ENCODE results near the gene TIE1. TPM values are rescaled to one million over a fixed set of nuclear protein-coding genes. Genes with fewer than 3 reads are reported as not detected.

TIE1 gene
- total and polyA plus RNA-seq, 2 of the 13 experiments (the other 11 are each of a cell fraction or from before 2014, with no cell fraction given), result 0.58 to 0.84 TPM

GRCh38 chr1:43372172-43372571 lies 71.4 kb downstream of the TIE1 start:
- FAIRE-seq, result no peak
- Histone ChIP-seq H3K4me2 (ENCODE audit: low read depth, low read length) (no peak overlapping the region), H3K27me3 (ENCODE audit: control insufficient read depth in 1 of 2, insufficient read depth in 2 of 2, low read length in 2 of 2) (no peaks in the 10 kb centered on the region), H3K9me3 (ENCODE audit: low read length) (no peaks in the 10 kb centered on the region), H3K4me3 (replicated peaks in 1 of 3; ENCODE audit: insufficient read depth in 1 of 3, low read depth in 2 of 3, low read length in 3 of 3) (no peak overlapping the region), H2AFZ (ENCODE audit: low read length) (no peak overlapping the region), H3K9ac (ENCODE audit: insufficient read depth, low read depth, low read length) (no peak overlapping the region), H3K79me2 (ENCODE audit: insufficient read depth, low read length) (peaks cover 6% of the 10 kb centered on the region), H4K20me1 (ENCODE audit: insufficient read depth, low read length) (no peaks in the 10 kb centered on the region), H3K4me1 (ENCODE audit: insufficient read depth, low read length) (peaks cover 11% of the 10 kb centered on the region; the same call in 1 of the 2 replicates), H3K36me3 (replicated peaks in 1 of 2; ENCODE audit: control insufficient read depth in 1 of 2, insufficient read depth in 2 of 2, low read length in 2 of 2) (no peaks in the 10 kb centered on the region), H3K27ac (ENCODE audit: extremely low read length, insufficient read depth, low read length) (no peak overlapping the region)
- TF ChIP-seq CBX2 (IDR thresholded peaks at IDR 0.05; ENCODE audit: low read depth, low read length) (no peak), CBX2 (CRISPR knock-in tag; IDR thresholded peaks at IDR 0.05; ENCODE audit: low read depth) (no peak), FOSL1 (CRISPR knock-in tag; IDR thresholded peaks at IDR 0.05; ENCODE audit: borderline replicate concordance) (no peak), ZFP82 (CRISPR knock-in tag; IDR thresholded peaks at IDR 0.05; ENCODE audit: borderline replicate concordance) (no peak)
- intact Hi-C loops (cut with micrococcal nuclease; ENCODE audit: unreplicated experiment), result no loop called here
- no TSS peak for BruUV-seq (replicated peaks)
- ChIA-PET POLR2A (no interaction called here), CTCF (ENCODE audit: low intra/inter-chr PET ratio, low total read pairs) (no interaction called here)
- 95% methylated on average over 5 of the region's 5 CpGs for WGBS (ENCODE audit: low lambda C conversion rate)
- DNase-seq (ENCODE audit: low spot score), result no peak
- in situ Hi-C loops (cut with HindIII; ENCODE audit: extremely low pct_ligation_motif_present, low pct_unique_long_range_greater_than_20kb), result no loop called here
- ATAC-seq, result no peak

Small RNA genes within 50 kb of the gene (microRNA-seq; reads per million reads assigned to microRNA genes)
- gene MIR6734, result 1.0 reads per million

Other genes with a start within 250 kb of the TIE1 start
- gene EBNA1BP2, start 128.7 kb upstream of the TIE1 start, total RNA-seq (2016; rRNA removed; fragmentation: Illumina TruSeq; extraction: Trizol), result 102 and 134 TPM in 2 replicates
- 24.7 and 27.1 TPM in 2 replicates for gene EBNA1BP2, start 128.7 kb upstream of the TIE1 start, polyA plus RNA-seq (2011; rRNA removed)
- 0.14 TPM in 1 of 2 replicates, not detected in the other for gene CFAP57, start 128.7 kb upstream of the TIE1 start, total RNA-seq (2016; rRNA removed; fragmentation: Illumina TruSeq; extraction: Trizol)
- 0.01 and 0.07 TPM in 2 replicates for gene CFAP57, start 128.7 kb upstream of the TIE1 start, polyA plus RNA-seq (2011; rRNA removed)
- not detected in 2 replicates for gene TMEM125, start 31.0 kb upstream of the TIE1 start, total RNA-seq (2016; rRNA removed; fragmentation: Illumina TruSeq; extraction: Trizol)
- gene TMEM125, start 31.0 kb upstream of the TIE1 start, polyA plus RNA-seq (2011; rRNA removed), result 0.03 TPM in 1 of 2 replicates, not detected in the other
- 0.49 and 0.52 TPM in 2 replicates for gene C1orf210, start 15.4 kb upstream of the TIE1 start, total RNA-seq (2016; rRNA removed; fragmentation: Illumina TruSeq; extraction: Trizol)
- 5.1 and 7.1 TPM in 2 replicates for gene C1orf210, start 15.4 kb upstream of the TIE1 start, polyA plus RNA-seq (2011; rRNA removed)
- not detected in 2 replicates for gene MPL, start 36.8 kb downstream of the TIE1 start, total RNA-seq (2016; rRNA removed; fragmentation: Illumina TruSeq; extraction: Trizol)
- not detected in 2 replicates for gene MPL, start 36.8 kb downstream of the TIE1 start, polyA plus RNA-seq (2011; rRNA removed)
- 90.0 and 97.8 TPM in 2 replicates for gene CDC20, start 58.0 kb downstream of the TIE1 start, total RNA-seq (2016; rRNA removed; fragmentation: Illumina TruSeq; extraction: Trizol)
- 39.5 and 57.9 TPM in 2 replicates for gene CDC20, start 58.0 kb downstream of the TIE1 start, polyA plus RNA-seq (2011; rRNA removed)
- 29.7 and 55.2 TPM in 2 replicates for gene ELOVL1, start 67.0 kb downstream of the TIE1 start, total RNA-seq (2016; rRNA removed; fragmentation: Illumina TruSeq; extraction: Trizol)
- 77.4 and 95.9 TPM in 2 replicates for gene ELOVL1, start 67.0 kb downstream of the TIE1 start, polyA plus RNA-seq (2011; rRNA removed)
- gene MED8, start 88.8 kb downstream of the TIE1 start, total RNA-seq (2016; rRNA removed; fragmentation: Illumina TruSeq; extraction: Trizol), result 77.4 and 112 TPM in 2 replicates
- gene MED8, start 88.8 kb downstream of the TIE1 start, polyA plus RNA-seq (2011; rRNA removed), result 13.0 and 16.9 TPM in 2 replicates
- gene SZT2, start 88.9 kb downstream of the TIE1 start, total RNA-seq (2016; rRNA removed; fragmentation: Illumina TruSeq; extraction: Trizol), result 5.6 and 8.0 TPM in 2 replicates
- gene SZT2, start 88.9 kb downstream of the TIE1 start, polyA plus RNA-seq (2011; rRNA removed), result 8.8 and 9.8 TPM in 2 replicates
- not detected in 2 replicates for gene HYI, start 152.9 kb downstream of the TIE1 start, total RNA-seq (2016; rRNA removed; fragmentation: Illumina TruSeq; extraction: Trizol)
- gene HYI, start 152.9 kb downstream of the TIE1 start, polyA plus RNA-seq (2011; rRNA removed), result not detected in 2 replicates
- gene PTPRF, start 229.9 kb downstream of the TIE1 start, total RNA-seq (2016; rRNA removed; fragmentation: Illumina TruSeq; extraction: Trizol), result 47.3 and 55.9 TPM in 2 replicates
- gene PTPRF, start 229.9 kb downstream of the TIE1 start, polyA plus RNA-seq (2011; rRNA removed), result 167 and 213 TPM in 2 replicates

Data from HepG2 (cell line).